Measurements from ENCODE around the gene FBXO47. TPM values are rescaled to one million over a fixed set of nuclear protein-coding genes. Genes with fewer than 3 reads are reported as not detected.
"Not testable (repeated sequence)": the region's sequence is repeated elsewhere in the genome, so short reads cannot be mapped to it uniquely, and the experiment has no call there.

Gene FBXO47
- polyA plus RNA-seq, 3 donors = 0.03 TPM; not detected in 2

- 83 to 85% (median 84%) methylated on average over 9 of the region's 9 CpGs for WGBS, 3 donors
- H3K27ac ChIP-seq (ENCODE audit: low read depth, low read length) = not testable (repeated sequence)
Measured at GRCh38 chr17:38933962-38934361, 33.2 kb downstream of the FBXO47 start.

GRCh38 chr17:38930782-38931181 is 36.4 kb downstream of the FBXO47 start:
- H3K27ac ChIP-seq (ENCODE audit: low read depth, low read length) = not testable (repeated sequence)
- 92 to 96% (median 95%) methylated on average over 4 to 29 of the region's 36 CpGs for WGBS, 3 donors

GRCh38 chr17:38926293-38927070 is 40.7 kb downstream of the FBXO47 start:
- WGBS, 3 donors = 44 to 83% (median 63%) methylated on average over 2 of the region's 2 CpGs
- H3K27ac ChIP-seq (ENCODE audit: low read depth, low read length) = no peak overlapping the region

- H3K27ac ChIP-seq (ENCODE audit: low read depth, low read length) = no peak within 1 kb of the TSS
- 62 to 67% (median 63%) methylated on average over 14 of the region's 14 CpGs for WGBS, 3 donors
Measured at GRCh38 chr17:38925263-38925995, 41.8 kb downstream of the FBXO47 start, which contains the start of gene LASP1NB. LASP1NB (plus strand) TSS chr17:38925614.

GRCh38 chr17:38922538-38923297 is 44.5 kb downstream of the FBXO47 start:
- WGBS, 3 donors = 55 to 66% (median 66%) methylated on average over 6 of the region's 6 CpGs
- H3K27ac ChIP-seq (ENCODE audit: low read depth, low read length) = no peak overlapping the region

GRCh38 chr17:38921756-38922411 is 45.3 kb downstream of the FBXO47 start:
- no peak overlapping the region for H3K27ac ChIP-seq (ENCODE audit: low read depth, low read length)
- WGBS, 3 donors = 66 to 84% (median 72%) methylated on average over 13 of the region's 13 CpGs

- H3K27ac ChIP-seq (ENCODE audit: low read depth, low read length) = no peak overlapping the region
- WGBS, 3 donors = 62 to 83% (median 63%) methylated on average over 9 of the region's 9 CpGs
Measured at GRCh38 chr17:38920374-38921291, 46.6 kb downstream of the FBXO47 start.

- WGBS, 3 donors = 90 to 95% (median 95%) methylated on average over 16 of the region's 16 CpGs
- H3K27ac ChIP-seq (ENCODE audit: low read depth, low read length) = no peak overlapping the region
Measured at GRCh38 chr17:38919316-38920078, 47.7 kb downstream of the FBXO47 start.

GRCh38 chr17:38918916-38919315 is 48.3 kb downstream of the FBXO47 start:
- 91 to 100% (median 97%) methylated on average over 5 of the region's 5 CpGs for WGBS, 3 donors
- H3K27ac ChIP-seq (ENCODE audit: low read depth, low read length) = no peak overlapping the region

- H3K27ac ChIP-seq (ENCODE audit: low read depth, low read length) = no peak overlapping the region
- 83 to 85% (median 83%) methylated on average over 37 of the region's 37 CpGs for WGBS, 3 donors
Measured at GRCh38 chr17:38918129-38918913, 48.9 kb downstream of the FBXO47 start.

- 88 to 97% (median 93%) methylated on average over 3 of the region's 3 CpGs for WGBS, 3 donors
- H3K27ac ChIP-seq (ENCODE audit: low read depth, low read length) = no peak overlapping the region
Measured at GRCh38 chr17:38917259-38917658, 49.9 kb downstream of the FBXO47 start.

- WGBS, 3 donors = 76 to 84% (median 78%) methylated on average over 8 of the region's 8 CpGs
- no peak overlapping the region for H3K27ac ChIP-seq (ENCODE audit: low read depth, low read length)
Measured at GRCh38 chr17:38916771-38917170, 50.4 kb downstream of the FBXO47 start.

- no peak overlapping the region for H3K27ac ChIP-seq (ENCODE audit: low read depth, low read length)
- WGBS, 3 donors = 89 to 94% (median 91%) methylated on average over 7 of the region's 7 CpGs
Measured at GRCh38 chr17:38915639-38915995, 51.6 kb downstream of the FBXO47 start.

- no peak overlapping the region for H3K27ac ChIP-seq (ENCODE audit: low read depth, low read length)
- 73 to 84% (median 74%) methylated on average over 20 of the region's 20 CpGs for WGBS, 3 donors
Measured at GRCh38 chr17:38914741-38915638, 52.2 kb downstream of the FBXO47 start.

- no peak overlapping the region for H3K27ac ChIP-seq (ENCODE audit: low read depth, low read length)
- 33 to 62% (median 61%) methylated on average over 13 of the region's 13 CpGs for WGBS, 3 donors
Measured at GRCh38 chr17:38912221-38912813, 54.9 kb downstream of the FBXO47 start.
